ENCODE data around the gene MTG1.

Gene MTG1

DNA sequence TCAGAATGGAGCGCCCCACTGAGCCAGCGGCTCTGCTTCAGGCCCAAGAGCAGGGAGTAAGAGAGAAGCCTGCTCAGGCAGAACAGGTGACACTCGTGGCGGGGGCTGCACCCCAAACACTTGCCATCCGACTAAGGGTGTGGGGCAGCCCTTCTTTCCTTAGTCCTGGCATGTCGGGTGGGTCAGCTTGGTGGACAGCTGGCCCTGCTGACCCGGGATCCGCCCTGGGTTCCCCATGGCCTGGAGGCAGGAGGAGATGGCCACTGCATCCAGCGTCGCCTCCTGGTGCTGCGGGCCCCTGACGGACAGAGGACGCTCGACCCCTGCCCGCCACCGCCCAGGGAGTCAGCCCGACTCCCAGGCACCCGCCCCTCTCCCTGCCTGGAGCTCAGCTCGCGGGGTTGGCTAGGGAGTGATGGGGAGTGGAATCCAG, 16.1 kb upstream of the MTG1 start:
- DNase-seq (ENCODE audit: low spot score) = no peak

DNA sequence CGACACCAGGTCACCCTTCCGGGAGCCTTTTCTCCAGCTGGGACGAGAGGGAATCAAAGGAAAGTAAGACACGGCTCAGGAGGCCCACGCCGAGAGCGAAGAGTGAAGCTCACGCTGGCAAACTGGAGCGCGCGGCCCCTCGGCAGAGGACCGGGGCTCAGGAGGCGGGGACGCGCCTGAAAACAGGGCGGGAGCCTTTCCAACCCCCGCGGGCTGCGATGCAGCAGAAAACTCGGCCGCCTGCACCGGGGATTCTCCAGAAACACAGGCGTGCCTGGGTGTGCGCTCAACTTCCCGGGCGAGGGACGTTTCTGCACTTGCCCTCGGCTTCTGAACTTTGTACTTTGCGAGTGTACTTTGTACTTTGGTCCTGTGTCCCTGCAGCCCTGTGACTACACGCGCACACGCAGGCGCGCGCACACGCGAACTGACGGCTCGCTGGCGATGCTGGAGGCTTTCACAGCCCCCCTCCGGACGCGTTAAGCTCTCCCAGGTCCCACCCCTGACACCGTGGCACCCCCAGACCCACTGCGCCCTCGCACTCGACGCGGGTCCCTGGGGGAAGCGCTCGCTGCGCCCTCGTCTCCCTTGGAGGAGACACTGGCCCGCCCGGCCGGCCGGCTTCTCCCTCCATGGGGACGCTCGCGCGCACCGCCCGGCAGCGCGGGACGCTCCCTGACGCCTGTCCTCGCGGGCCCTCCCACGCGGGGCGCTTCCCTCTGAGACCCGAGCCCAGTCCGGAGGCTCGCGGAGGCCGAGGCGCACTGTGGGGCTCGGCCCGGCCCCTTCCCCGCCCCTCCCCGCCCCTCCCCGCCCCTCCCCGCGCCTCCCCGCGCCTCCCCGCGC, 15.5 kb upstream of the MTG1 start:
- peak; percentile 51 for DNase-seq (ENCODE audit: low spot score)
- peak overlapping the region; percentile 79 for H3K27ac ChIP-seq
- CTCF ChIA-PET = interaction anchor here (0.6 to 1.0 kb wide), 3 partner anchors 9 to 49 kb away, joined by 3 read pairs; no protein-coding TSS in a partner anchor
- POLR2A ChIA-PET (ENCODE audit: low non-redundant PET) = no interaction called here
- TF ChIP-seq, protein P1, sequence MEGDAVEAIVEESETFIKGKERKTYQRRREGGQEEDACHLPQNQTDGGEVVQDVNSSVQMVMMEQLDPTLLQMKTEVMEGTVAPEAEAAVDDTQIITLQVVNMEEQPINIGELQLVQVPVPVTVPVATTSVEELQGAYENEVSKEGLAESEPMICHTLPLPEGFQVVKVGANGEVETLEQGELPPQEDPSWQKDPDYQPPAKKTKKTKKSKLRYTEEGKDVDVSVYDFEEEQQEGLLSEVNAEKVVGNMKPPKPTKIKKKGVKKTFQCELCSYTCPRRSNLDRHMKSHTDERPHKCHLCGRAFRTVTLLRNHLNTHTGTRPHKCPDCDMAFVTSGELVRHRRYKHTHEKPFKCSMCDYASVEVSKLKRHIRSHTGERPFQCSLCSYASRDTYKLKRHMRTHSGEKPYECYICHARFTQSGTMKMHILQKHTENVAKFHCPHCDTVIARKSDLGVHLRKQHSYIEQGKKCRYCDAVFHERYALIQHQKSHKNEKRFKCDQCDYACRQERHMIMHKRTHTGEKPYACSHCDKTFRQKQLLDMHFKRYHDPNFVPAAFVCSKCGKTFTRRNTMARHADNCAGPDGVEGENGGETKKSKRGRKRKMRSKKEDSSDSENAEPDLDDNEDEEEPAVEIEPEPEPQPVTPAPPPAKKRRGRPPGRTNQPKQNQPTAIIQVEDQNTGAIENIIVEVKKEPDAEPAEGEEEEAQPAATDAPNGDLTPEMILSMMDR (conservative IDR thresholded peaks at IDR 0.05; ENCODE audit: low read depth) = no peak

More for the DNA sequence above, 16.1 kb upstream of the MTG1 start:
- TF ChIP-seq, protein P1 (conservative IDR thresholded peaks at IDR 0.05; ENCODE audit: low read depth) = no peak
- ChIA-PET POLR2A (ENCODE audit: low non-redundant PET) (no interaction called here), CTCF (interaction anchor here (0.5 to 1.0 kb wide), 2 partner anchors 48 to 64 kb away, joined by 3 to 4 read pairs; no protein-coding TSS in a partner anchor)
- H3K27ac ChIP-seq = peak overlapping the region; percentile 79

DNA sequence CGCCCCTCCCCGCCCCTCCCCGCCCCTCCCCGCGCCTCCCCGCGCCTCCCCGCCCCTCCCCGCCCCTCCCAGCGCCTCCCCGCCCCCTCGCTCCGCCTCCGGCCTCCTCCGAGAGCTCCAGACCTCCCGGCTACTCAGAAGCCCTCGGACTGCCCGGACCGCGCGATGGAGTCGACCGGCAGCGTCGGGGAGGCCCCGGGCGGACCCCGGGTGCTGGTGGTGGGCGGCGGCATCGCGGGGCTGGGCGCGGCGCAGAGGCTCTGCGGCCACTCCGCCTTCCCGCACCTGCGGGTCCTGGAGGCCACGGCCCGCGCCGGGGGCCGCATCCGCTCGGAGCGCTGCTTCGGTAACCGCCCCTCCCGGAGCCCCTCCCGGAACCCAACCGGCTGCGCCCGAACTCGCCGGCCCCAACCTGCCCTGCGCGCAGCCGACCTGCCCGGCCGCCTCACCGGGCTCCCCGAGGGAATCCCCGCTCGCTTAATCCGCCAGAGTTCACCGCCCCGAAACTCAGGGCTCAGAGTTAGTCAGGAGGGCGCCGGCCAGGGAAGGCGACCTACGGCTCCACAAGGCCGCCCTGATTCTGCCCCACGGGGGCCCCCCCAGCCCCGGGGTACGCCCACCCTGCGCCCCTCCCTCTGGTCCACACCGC, 14.7 kb upstream of the MTG1 start, which contains the start of gene PAOX:
PAOX (plus strand) TSS at position 111 of the 649 bp plus-strand sequence; CDS start at position 166, 55 bp downstream.
- DNase-seq (ENCODE audit: low spot score) = peak; percentile 69
- H3K27ac ChIP-seq = peak within 1 kb of the TSS; percentile 79
- TF ChIP-seq, protein P1 (conservative IDR thresholded peaks at IDR 0.05; ENCODE audit: low read depth) = no peak
- CTCF ChIA-PET = interaction anchor here (0.6 kb wide), 2 partner anchors 10 to 50 kb away, joined by 3 read pairs; no protein-coding TSS in a partner anchor
- POLR2A ChIA-PET (ENCODE audit: low non-redundant PET) = no interaction called here

DNA sequence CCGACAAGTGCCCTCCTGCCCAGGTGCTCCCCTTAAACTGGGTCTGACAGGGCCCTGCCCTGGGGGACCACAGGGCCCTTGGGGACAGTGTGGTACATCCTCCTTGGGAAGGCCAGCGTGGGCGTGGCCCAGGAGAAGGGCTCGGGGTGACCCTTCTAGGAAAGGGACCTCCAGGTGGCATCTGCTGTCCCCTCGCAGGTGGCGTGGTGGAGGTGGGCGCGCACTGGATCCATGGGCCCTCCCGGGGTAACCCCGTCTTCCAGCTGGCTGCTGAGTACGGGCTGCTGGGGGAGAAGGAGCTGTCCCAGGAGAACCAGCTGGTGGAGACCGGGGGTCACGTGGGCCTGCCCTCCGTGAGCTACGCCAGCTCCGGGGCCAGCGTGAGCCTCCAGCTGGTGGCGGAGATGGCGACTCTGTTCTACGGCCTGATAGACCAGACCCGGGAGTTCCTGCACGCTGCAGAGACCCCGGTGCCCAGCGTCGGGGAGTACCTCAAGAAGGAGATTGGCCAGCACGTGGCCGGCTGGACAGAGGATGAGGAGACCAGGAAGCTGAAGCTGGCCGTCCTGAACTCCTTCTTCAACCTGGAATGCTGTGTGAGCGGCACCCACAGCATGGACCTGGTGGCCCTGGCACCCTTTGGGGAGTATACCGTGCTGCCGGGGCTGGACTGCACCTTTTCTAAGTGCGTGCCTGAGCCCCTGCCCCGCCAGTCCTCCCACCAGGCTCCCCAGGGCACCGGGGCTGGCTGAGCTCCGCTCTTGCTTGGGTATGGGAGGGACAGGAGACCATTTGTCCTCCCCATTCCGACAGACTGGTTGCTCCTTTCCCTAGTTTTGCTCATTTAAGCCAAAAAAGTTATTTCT, 13.9 kb upstream of the MTG1 start:
- CTCF ChIA-PET = no interaction called here
- POLR2A ChIA-PET (ENCODE audit: low non-redundant PET) = no interaction called here

DNA sequence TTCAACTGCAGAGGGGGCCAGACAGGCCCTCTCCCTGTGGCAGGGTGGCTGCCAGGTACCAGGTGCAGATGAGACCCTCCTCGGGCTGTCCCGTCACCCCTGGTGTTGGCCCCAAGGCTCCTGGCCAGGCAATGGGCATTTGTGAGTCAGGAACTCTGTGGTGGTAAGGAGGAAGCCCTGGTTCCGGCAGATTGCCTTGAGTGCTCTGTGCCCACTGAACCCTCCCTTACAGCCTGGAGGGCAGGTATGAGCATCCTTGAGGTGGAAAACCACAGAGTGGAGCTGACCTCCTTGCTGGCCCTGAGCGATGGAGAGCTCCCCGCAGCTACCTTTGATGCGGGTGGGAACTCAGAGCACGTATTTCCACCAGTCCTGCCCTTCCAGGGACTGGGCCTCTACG, 12.9 kb upstream of the MTG1 start:
- POLR2A ChIA-PET (ENCODE audit: low non-redundant PET) = interaction anchor here (0.6 kb wide), 1 partner anchor 11 kb away, joined by 3 read pairs; no protein-coding TSS in a partner anchor
- TF ChIP-seq, protein P1 (conservative IDR thresholded peaks at IDR 0.05; ENCODE audit: low read depth) = no peak
- CTCF ChIA-PET = no interaction called here

More for the DNA sequence above, 13.9 kb upstream of the MTG1 start:
- TF ChIP-seq, protein P1 (conservative IDR thresholded peaks at IDR 0.05; ENCODE audit: low read depth) = no peak
- H3K27ac ChIP-seq = peak overlapping the region; percentile 79
- no peak for DNase-seq (ENCODE audit: low spot score)

More for the DNA sequence above, 12.9 kb upstream of the MTG1 start:
- H3K27ac ChIP-seq = peak overlapping the region; percentile 6; the same call in 1 of the 2 replicates
- no peak for DNase-seq (ENCODE audit: low spot score)

All from RWPE1 (cell line).